AG04450 (cell line): ENCODE data around the gene MSI2. TPM values are rescaled to one million over a fixed set of nuclear protein-coding genes. Genes with fewer than 3 reads are reported as not detected.

Experiments used
- CTCF ChIA-PET: fragments of 300-600, 350-600 bp; formaldehyde crosslinking; extraction: SDS; loops from one replicate; lab custom pipeline; 2022; ENCODE audit warnings: antibody characterized with exemption, inconsistent platforms; lab: Charles Lee
- POLR2A ChIA-PET: fragments of 350-600 bp; formaldehyde crosslinking; extraction: SDS; loops from one replicate; lab custom pipeline; 2021; ENCODE audit warnings: antibody characterized with exemption, inconsistent platforms; lab: Yijun Ruan, JAX
- DNase-seq: peaks from one replicate; pipeline ENCODE4 v3.0.0-alpha.2; 2011; ENCODE audit warnings: low read depth, low spot score
- H3K27ac ChIP-seq: one replicate; pipeline ENCODE4 v1.5.1; 2012; ENCODE audit warnings: low read depth, low read length, control low read depth
- H3K27me3 ChIP-seq: one replicate; pipeline ENCODE4 v1.6.0; 2012; ENCODE audit warnings: low read length; ENCODE audit not compliant: control insufficient read depth, insufficient read depth
- H3K4me3 ChIP-seq: 2 replicates; pipeline ENCODE4 v1.5.1; 2011; ENCODE audit warnings: mild to moderate bottlenecking, low read depth, low read length, control low read depth
- H3K9me3 ChIP-seq: 2 replicates; pipeline ENCODE4 v1.5.1; 2012; ENCODE audit warnings: low read length; ENCODE audit not compliant: control insufficient read depth, insufficient read depth
- CTCF ChIP-seq: IDR thresholded peaks from 2 replicates; pipeline ENCODE4 v1.5.1; 2011; ENCODE audit warnings: low read depth, low read length, control low read depth, inconsistent platforms
- polyA plus RNA-seq: library from polyadenylated mRNA; depleted of rRNA; stranded (reverse); fragments of >200 nt; gene quantifications from 2 replicates; pipeline ENCODE4 v1.2.3, GENCODE V29; 2011

MSI2 gene
- polyA plus RNA-seq, 1 experiment, result 26.2 TPM

DNA sequence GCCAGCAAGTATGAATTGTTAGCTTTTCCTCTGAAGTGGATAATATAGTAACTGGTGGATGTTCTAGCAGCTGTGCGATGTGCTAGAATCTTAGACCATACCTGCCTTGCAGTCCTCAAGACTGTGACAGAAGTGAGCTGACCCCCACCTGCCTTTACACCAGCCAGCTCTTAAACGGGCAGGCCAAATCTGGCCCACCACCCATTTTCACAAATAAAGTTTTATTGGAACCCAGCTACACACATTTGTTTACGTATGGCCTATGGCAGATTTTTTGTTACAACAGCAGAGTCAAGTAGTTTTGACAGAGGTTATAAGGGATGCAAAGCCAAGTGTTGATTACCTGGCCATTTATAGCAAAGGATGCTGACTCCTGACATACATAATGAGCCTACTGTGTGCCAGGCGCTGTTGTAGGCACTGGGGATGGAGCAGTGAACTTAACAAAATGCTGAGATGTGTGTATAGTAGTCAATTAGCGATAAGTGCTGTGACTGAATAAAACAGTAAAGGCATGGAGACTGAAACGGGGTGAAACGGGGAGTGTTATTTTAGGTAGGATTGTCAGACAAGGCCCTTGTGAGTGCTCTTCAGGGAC, 79.0 kb downstream of the MSI2 start:
- DNase-seq, result no peak
- TF ChIP-seq CTCF, result no peak
- ChIA-PET POLR2A (interaction anchor here (0.6 kb wide), 1 partner anchor 34 kb away, joined by 3 read pairs; no protein-coding TSS in a partner anchor), CTCF (interaction anchor here (1.3 kb wide), 1 partner anchor 337 kb away, joined by 3 read pairs; no protein-coding TSS in a partner anchor)
- H3K4me3 ChIP-seq, result no peak overlapping the region
- H3K27ac ChIP-seq, result no peak overlapping the region
- H3K9me3 ChIP-seq, result no peaks in the 10 kb centered on the region
- no peaks in the 10 kb centered on the region for H3K27me3 ChIP-seq

- Histone ChIP-seq H3K27ac (no peak overlapping the region), H3K27me3 (no peaks in the 10 kb centered on the region), H3K9me3 (no peaks in the 10 kb centered on the region), H3K4me3 (no peak overlapping the region)
- TF ChIP-seq CTCF, result no peak
- ChIA-PET POLR2A (no interaction called here), CTCF (interaction anchor here (0.6 to 1.0 kb wide), 2 partner anchors 9 to 410 kb away, joined by 3 read pairs; no protein-coding TSS in a partner anchor)
- DNase-seq, result no peak
Measured at GRCh38 chr17:57337390-57337789, 81.1 kb downstream of the MSI2 start.

- no peak for TF ChIP-seq CTCF
- Histone ChIP-seq H3K4me3 (no peak overlapping the region), H3K27ac (no peak overlapping the region), H3K9me3 (no peaks in the 10 kb centered on the region), H3K27me3 (no peaks in the 10 kb centered on the region)
- DNase-seq, result no peak
- CTCF ChIA-PET, result interaction anchor here (1.4 kb wide), 1 partner anchor 334 kb away, joined by 4 read pairs; no protein-coding TSS in a partner anchor
- POLR2A ChIA-PET, result no interaction called here
Measured at GRCh38 chr17:57338257-57338914, 82.1 kb downstream of the MSI2 start.

DNA sequence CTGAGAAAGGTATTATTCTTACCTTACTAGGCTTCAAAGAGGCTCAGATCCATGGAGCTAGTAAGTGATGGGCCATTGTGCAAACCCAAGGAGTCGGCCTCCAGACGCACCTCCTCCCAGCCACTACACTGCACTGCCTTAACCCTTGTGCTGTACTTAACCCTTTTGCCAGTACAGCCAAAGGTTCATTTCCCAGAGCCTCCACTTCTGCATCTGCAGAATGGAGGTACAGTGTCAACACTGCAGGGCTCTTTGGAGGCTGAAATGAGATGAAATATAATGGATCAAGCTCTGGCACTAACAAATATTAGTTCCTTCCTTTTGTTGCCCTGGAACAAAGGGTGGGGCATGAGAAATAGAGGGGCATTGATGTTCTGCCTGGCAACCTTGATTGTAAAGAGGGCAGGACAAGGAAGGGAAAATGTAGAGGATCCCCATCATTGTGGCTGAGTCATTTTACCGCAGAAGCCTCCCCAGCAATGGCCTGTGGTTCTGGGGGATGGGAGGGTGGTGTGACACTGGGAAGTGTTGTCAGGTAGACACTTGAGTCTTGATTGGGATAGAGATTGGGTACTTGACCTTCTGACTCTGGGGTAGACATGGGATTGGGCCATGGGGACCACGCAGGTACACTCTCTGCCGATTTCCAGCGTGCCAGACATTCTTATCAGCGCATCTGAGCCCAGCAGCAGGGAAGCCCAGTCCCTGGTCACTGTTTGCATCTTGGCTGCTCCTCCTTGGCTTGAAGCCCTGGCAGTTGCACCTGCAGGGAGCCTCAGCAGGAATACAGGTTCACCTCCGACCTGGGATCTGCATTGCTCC, 84.0 kb downstream of the MSI2 start:
- POLR2A ChIA-PET, result no interaction called here

More for the DNA sequence above, 84.0 kb downstream of the MSI2 start:
- Histone ChIP-seq H3K4me3 (no peak overlapping the region), H3K9me3 (no peaks in the 10 kb centered on the region), H3K27ac (no peak overlapping the region), H3K27me3 (no peaks in the 10 kb centered on the region)
- TF ChIP-seq CTCF, result no peak
- DNase-seq, result no peak
- CTCF ChIA-PET, result no interaction called here
